ENCODE results near the gene CPVL.

Gene CPVL

DNA sequence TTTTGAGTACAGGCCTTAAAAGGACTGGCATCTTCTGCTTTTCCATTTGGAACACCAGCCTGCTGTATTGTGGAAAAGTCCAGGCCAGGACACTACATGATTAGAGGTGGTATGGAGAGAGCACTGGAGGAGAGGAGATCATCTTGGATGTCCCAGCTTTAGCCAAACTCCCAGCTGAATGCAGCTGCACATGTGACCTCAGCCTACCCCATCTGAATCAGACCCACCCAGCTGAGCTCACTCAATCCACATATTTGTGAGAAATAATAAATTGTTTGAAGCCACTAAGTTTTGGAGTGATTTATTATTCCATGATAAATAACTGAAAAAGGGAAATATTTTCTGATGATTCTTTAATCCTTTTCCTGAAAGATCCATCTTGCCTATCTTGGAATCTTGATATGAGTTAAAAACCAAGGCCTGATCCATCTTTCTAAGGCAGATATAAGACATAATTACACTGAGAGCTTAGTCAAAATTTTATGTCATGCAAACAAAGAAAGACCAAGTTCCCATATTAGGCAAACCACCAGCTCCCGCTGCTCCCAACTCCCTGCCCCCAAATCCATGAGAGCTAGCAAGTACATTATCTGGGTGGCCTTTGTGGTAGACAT is 133.1 kb downstream of the CPVL start:
- H3K4me2 ChIP-seq (ENCODE audit: low read length) = no peak overlapping the region
- H4K20me1 ChIP-seq (ENCODE audit: insufficient read depth, low read length) = no peaks in the 10 kb centered on the region
- no peak overlapping the region for H3K9ac ChIP-seq (ENCODE audit: low read length)
- TF ChIP-seq EZH2phosphoT487 (IDR thresholded peaks at IDR 0.05; ENCODE audit: low read depth) = no peak
- TF ChIP-seq, protein P1, sequence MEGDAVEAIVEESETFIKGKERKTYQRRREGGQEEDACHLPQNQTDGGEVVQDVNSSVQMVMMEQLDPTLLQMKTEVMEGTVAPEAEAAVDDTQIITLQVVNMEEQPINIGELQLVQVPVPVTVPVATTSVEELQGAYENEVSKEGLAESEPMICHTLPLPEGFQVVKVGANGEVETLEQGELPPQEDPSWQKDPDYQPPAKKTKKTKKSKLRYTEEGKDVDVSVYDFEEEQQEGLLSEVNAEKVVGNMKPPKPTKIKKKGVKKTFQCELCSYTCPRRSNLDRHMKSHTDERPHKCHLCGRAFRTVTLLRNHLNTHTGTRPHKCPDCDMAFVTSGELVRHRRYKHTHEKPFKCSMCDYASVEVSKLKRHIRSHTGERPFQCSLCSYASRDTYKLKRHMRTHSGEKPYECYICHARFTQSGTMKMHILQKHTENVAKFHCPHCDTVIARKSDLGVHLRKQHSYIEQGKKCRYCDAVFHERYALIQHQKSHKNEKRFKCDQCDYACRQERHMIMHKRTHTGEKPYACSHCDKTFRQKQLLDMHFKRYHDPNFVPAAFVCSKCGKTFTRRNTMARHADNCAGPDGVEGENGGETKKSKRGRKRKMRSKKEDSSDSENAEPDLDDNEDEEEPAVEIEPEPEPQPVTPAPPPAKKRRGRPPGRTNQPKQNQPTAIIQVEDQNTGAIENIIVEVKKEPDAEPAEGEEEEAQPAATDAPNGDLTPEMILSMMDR (IDR thresholded peaks at IDR 0.05; ENCODE audit: low read depth, low read length) = no peak
- no peaks in the 10 kb centered on the region for H3K79me2 ChIP-seq (ENCODE audit: low read length)
- H3K36me3 ChIP-seq (replicated peaks; ENCODE audit: low read depth, low read length) = no peaks in the 10 kb centered on the region
- no peak overlapping the region for H3K4me3 ChIP-seq (ENCODE audit: low read length)
- H3K27ac ChIP-seq (ENCODE audit: low read length) = no peak overlapping the region
- H3K9me3 ChIP-seq (ENCODE audit: insufficient read depth, low read length) = no peaks in the 10 kb centered on the region
- H3K27me3 ChIP-seq (ENCODE audit: low read depth, low read length) = no peaks in the 10 kb centered on the region
- no peak overlapping the region for H2AFZ ChIP-seq (ENCODE audit: low read depth, low read length)
- H3K4me1 ChIP-seq (ENCODE audit: low read length) = no peaks in the 10 kb centered on the region

DNA sequence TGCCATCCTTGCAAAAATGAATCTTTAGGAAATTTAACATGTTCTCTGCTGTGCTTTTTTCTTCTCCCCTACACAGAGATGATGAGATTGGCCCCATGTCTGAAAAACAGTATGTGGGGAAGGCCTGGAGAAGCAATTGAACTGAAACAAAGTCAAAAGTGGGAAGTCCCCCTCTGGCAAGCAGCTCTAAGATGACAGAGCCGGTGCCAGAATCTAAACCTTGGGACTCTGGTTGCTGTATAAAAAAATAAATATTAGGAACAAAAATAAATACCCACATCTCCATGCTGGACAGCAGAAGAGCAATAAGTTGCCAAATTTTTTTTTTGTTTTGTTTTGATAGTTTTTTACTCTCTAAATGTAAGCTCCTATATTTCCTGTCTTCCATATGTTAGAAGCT is 136.4 kb downstream of the CPVL start:
- H4K20me1 ChIP-seq (ENCODE audit: insufficient read depth, low read length) = no peaks in the 10 kb centered on the region
- 0 out of 2 replicates have a peak, but pooled peaks cover 2% of the 10 kb centered on the region for H3K27me3 ChIP-seq (ENCODE audit: low read depth, low read length)
- H3K9ac ChIP-seq (ENCODE audit: low read length) = no peak overlapping the region

DNA sequence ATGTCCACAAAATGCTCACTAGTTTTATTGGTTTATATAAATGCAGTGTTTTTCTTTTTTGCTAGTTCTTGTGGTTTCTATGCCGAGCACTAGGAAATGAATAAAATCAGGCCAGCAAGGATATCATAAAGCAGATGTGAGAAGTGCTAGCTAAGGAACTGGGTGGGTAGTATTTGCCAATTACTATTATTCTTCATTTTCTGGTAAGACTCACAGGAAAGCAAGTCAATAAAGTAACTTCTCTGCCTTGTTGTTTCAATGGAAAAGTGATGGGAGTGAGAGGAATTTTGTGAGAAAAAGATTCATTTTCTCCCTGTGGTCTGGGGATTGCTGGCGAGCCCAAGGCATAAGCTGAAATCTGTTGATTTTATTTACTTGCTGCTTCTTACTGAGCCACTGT is 137.7 kb downstream of the CPVL start:
- H2AFZ ChIP-seq (ENCODE audit: low read depth, low read length) = no peak overlapping the region
- H3K79me2 ChIP-seq (ENCODE audit: low read length) = no peaks in the 10 kb centered on the region
- TF ChIP-seq, protein P1 (IDR thresholded peaks at IDR 0.05; ENCODE audit: low read depth, low read length) = no peak
- TF ChIP-seq EZH2phosphoT487 (IDR thresholded peaks at IDR 0.05; ENCODE audit: low read depth) = no peak
- H4K20me1 ChIP-seq (ENCODE audit: insufficient read depth, low read length) = no peaks in the 10 kb centered on the region
- H3K4me1 ChIP-seq (ENCODE audit: low read length) = no peaks in the 10 kb centered on the region
- no peak overlapping the region for H3K4me3 ChIP-seq (ENCODE audit: low read length)
- no peak overlapping the region for H3K4me2 ChIP-seq (ENCODE audit: low read length)
- H3K36me3 ChIP-seq (replicated peaks; ENCODE audit: low read depth, low read length) = no peaks in the 10 kb centered on the region
- no peak overlapping the region for H3K9ac ChIP-seq (ENCODE audit: low read length)
- H3K9me3 ChIP-seq (ENCODE audit: insufficient read depth, low read length) = no peaks in the 10 kb centered on the region
- H3K27me3 ChIP-seq (ENCODE audit: low read depth, low read length) = 0 out of 2 replicates have a peak, but pooled peaks cover 2% of the 10 kb centered on the region
- H3K27ac ChIP-seq (ENCODE audit: low read length) = no peak overlapping the region

More for the DNA sequence above, 136.4 kb downstream of the CPVL start:
- Histone ChIP-seq H3K9me3 (ENCODE audit: insufficient read depth, low read length) (no peaks in the 10 kb centered on the region), H3K27ac (ENCODE audit: low read length) (no peak overlapping the region), H3K4me2 (ENCODE audit: low read length) (no peak overlapping the region), H3K4me3 (ENCODE audit: low read length) (no peak overlapping the region), H3K36me3 (replicated peaks; ENCODE audit: low read depth, low read length) (no peaks in the 10 kb centered on the region), H3K79me2 (ENCODE audit: low read length) (no peaks in the 10 kb centered on the region), H3K4me1 (ENCODE audit: low read length) (no peaks in the 10 kb centered on the region), H2AFZ (ENCODE audit: low read depth, low read length) (no peak overlapping the region)
- TF ChIP-seq EZH2phosphoT487 (IDR thresholded peaks at IDR 0.05; ENCODE audit: low read depth) = no peak
- TF ChIP-seq, protein P1 (IDR thresholded peaks at IDR 0.05; ENCODE audit: low read depth, low read length) = no peak

DNA sequence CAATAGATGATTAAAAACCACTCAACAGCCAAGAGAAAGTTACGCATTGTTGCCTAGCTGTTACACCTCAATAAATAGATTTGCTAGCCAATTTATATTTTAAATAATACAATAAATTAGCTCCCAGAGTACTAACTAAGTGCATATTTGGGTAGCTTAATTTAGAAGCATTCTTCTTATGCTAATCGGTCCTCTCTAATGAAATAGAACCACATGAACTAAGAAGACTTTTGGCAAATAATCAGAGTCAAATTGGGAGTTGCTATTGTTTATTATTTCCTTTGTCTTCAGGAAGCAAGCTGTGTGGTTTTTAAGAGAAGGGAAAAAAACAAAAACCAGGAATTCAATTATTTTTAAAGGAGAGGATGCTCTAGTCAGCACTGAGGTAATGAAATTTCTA is 139.2 kb downstream of the CPVL start:
- Histone ChIP-seq H3K4me3 (ENCODE audit: low read length) (no peak overlapping the region), H3K79me2 (ENCODE audit: low read length) (no peaks in the 10 kb centered on the region), H3K36me3 (replicated peaks; ENCODE audit: low read depth, low read length) (no peaks in the 10 kb centered on the region), H3K27me3 (ENCODE audit: low read depth, low read length) (0 out of 2 replicates have a peak, but pooled peaks cover 2% of the 10 kb centered on the region), H3K4me2 (ENCODE audit: low read length) (no peak overlapping the region), H3K4me1 (ENCODE audit: low read length) (no peaks in the 10 kb centered on the region), H3K9ac (ENCODE audit: low read length) (no peak overlapping the region), H3K9me3 (ENCODE audit: insufficient read depth, low read length) (no peaks in the 10 kb centered on the region), H2AFZ (ENCODE audit: low read depth, low read length) (no peak overlapping the region), H4K20me1 (ENCODE audit: insufficient read depth, low read length) (no peaks in the 10 kb centered on the region), H3K27ac (ENCODE audit: low read length) (no peak overlapping the region)
- TF ChIP-seq EZH2phosphoT487 (IDR thresholded peaks at IDR 0.05; ENCODE audit: low read depth) = no peak
- TF ChIP-seq, protein P1 (IDR thresholded peaks at IDR 0.05; ENCODE audit: low read depth, low read length) = no peak

All from OCI-LY3 (cell line).